T-helper 2 cell treated with Interferon-gamma antibody and Interleukin-4, amounts not matched to agents 5 μg/mL and 100 μg/mL, for 36 hours (primary cell): ENCODE data around the gene CCDC68.
"Not testable (repeated sequence)": the region's sequence is repeated elsewhere in the genome, so short reads cannot be mapped to it uniquely, and the experiment has no call there.

ENCODE experiments used
- DNase-seq: peaks from one replicate; pipeline ENCODE4 v3.0.0; 2021; ENCODE audit warnings: low spot score
- H3K27ac Mint-ChIP-seq: one replicate; pipeline ENCODE4 v1.8.0; 2021; ENCODE audit warnings: mild to moderate bottlenecking, mixed read lengths
- H3K27me3 Mint-ChIP-seq: one replicate; pipeline ENCODE4 v1.8.0; 2021; ENCODE audit warnings: low read depth, mixed read lengths
- H3K36me3 Mint-ChIP-seq: one replicate; pipeline ENCODE4 v1.8.0; 2021; ENCODE audit warnings: low read depth, mixed read lengths
- H3K4me1 Mint-ChIP-seq: one replicate; pipeline ENCODE4 v1.8.0; 2021; ENCODE audit warnings: low read depth, mixed read lengths
- H3K4me3 Mint-ChIP-seq: one replicate; pipeline ENCODE4 v1.8.0; 2022; ENCODE audit warnings: mild to moderate bottlenecking, moderate library complexity, mixed read lengths
- H3K9me3 Mint-ChIP-seq: one replicate; pipeline ENCODE4 v1.8.0; 2021; ENCODE audit warnings: mixed read lengths

Gene CCDC68

GRCh38 chr18:54975598-54975997 lies 16.3 kb upstream of the CCDC68 start:
- H3K27ac Mint-ChIP-seq, result no peak overlapping the region
- no peaks in the 10 kb centered on the region for H3K36me3 Mint-ChIP-seq
- H3K9me3 Mint-ChIP-seq, result no peaks in the 10 kb centered on the region
- DNase-seq, result no peak
- no peaks in the 10 kb centered on the region for H3K4me1 Mint-ChIP-seq
- no peak overlapping the region for H3K4me3 Mint-ChIP-seq
- peaks cover 6% of the 10 kb centered on the region for H3K27me3 Mint-ChIP-seq

- peaks cover 4% of the 10 kb centered on the region for H3K9me3 Mint-ChIP-seq
- no peaks in the 10 kb centered on the region for H3K36me3 Mint-ChIP-seq
- no peaks in the 10 kb centered on the region for H3K4me1 Mint-ChIP-seq
- no peak overlapping the region for H3K27ac Mint-ChIP-seq
- no peak overlapping the region for H3K4me3 Mint-ChIP-seq
- H3K27me3 Mint-ChIP-seq, result peaks cover 3% of the 10 kb centered on the region
- no peak for DNase-seq
These were observed 13.8 kb upstream of the CCDC68 start for GRCh38 chr18:54973046-54973445.

GRCh38 chr18:54968807-54969206 lies 9.5 kb upstream of the CCDC68 start:
- DNase-seq, result no peak
- Mint-ChIP-seq H3K27me3 (peaks cover 7% of the 10 kb centered on the region), H3K36me3 (no peaks in the 10 kb centered on the region), H3K9me3 (peaks cover 11% of the 10 kb centered on the region), H3K4me3 (no peak overlapping the region), H3K27ac (no peak overlapping the region), H3K4me1 (no peaks in the 10 kb centered on the region)

- H3K36me3 Mint-ChIP-seq, H3K27me3 Mint-ChIP-seq, DNase-seq, H3K4me1 Mint-ChIP-seq, H3K4me3 Mint-ChIP-seq, H3K27ac Mint-ChIP-seq: not testable (repeated sequence)
- peaks cover 11% of the 10 kb centered on the region for H3K9me3 Mint-ChIP-seq
These were observed 9.0 kb upstream of the CCDC68 start for GRCh38 chr18:54968237-54968636.

GRCh38 chr18:54967786-54968185 lies 8.5 kb upstream of the CCDC68 start:
- no peak for DNase-seq
- no peak overlapping the region for H3K4me3 Mint-ChIP-seq
- peaks cover 10% of the 10 kb centered on the region for H3K27me3 Mint-ChIP-seq
- no peak overlapping the region for H3K27ac Mint-ChIP-seq
- no peaks in the 10 kb centered on the region for H3K36me3 Mint-ChIP-seq
- no peaks in the 10 kb centered on the region for H3K4me1 Mint-ChIP-seq
- H3K9me3 Mint-ChIP-seq, result peaks cover 11% of the 10 kb centered on the region

- Mint-ChIP-seq H3K4me1 (no peaks in the 10 kb centered on the region), H3K9me3 (peaks cover 11% of the 10 kb centered on the region), H3K27me3 (peaks cover 30% of the 10 kb centered on the region), H3K27ac (no peak overlapping the region), H3K36me3 (no peaks in the 10 kb centered on the region), H3K4me3 (no peak overlapping the region)
- no peak for DNase-seq
These were observed 5.5 kb upstream of the CCDC68 start for GRCh38 chr18:54964741-54965140.

- Mint-ChIP-seq H3K27me3 (peaks cover 41% of the 10 kb centered on the region), H3K4me3 (no peak overlapping the region), H3K9me3 (peaks cover 7% of the 10 kb centered on the region), H3K36me3 (no peaks in the 10 kb centered on the region), H3K27ac (no peak overlapping the region), H3K4me1 (no peaks in the 10 kb centered on the region)
- DNase-seq, result no peak
These were observed 3.8 kb upstream of the CCDC68 start for GRCh38 chr18:54962919-54963645.

- Mint-ChIP-seq H3K36me3 (no peaks in the 10 kb centered on the region), H3K4me3 (no peak overlapping the region), H3K9me3 (peaks cover 3% of the 10 kb centered on the region), H3K27me3 (peaks cover 53% of the 10 kb centered on the region), H3K4me1 (no peaks in the 10 kb centered on the region), H3K27ac (no peak overlapping the region)
- no peak for DNase-seq
These were observed 2.6 kb upstream of the CCDC68 start for GRCh38 chr18:54961868-54962267.

GRCh38 chr18:54961016-54961423 lies 1.8 kb upstream of the CCDC68 start:
- Mint-ChIP-seq H3K36me3 (no peaks in the 10 kb centered on the region), H3K9me3 (peaks cover 2% of the 10 kb centered on the region), H3K4me1 (no peaks in the 10 kb centered on the region), H3K27ac (no peak overlapping the region), H3K4me3 (no peak overlapping the region), H3K27me3 (peaks cover 59% of the 10 kb centered on the region)
- no peak for DNase-seq

GRCh38 chr18:54960197-54960596 lies 936 bp upstream of the CCDC68 start:
- no peaks in the 10 kb centered on the region for H3K9me3 Mint-ChIP-seq
- H3K4me1 Mint-ChIP-seq, result no peaks in the 10 kb centered on the region
- H3K27ac Mint-ChIP-seq, result no peak overlapping the region
- H3K4me3 Mint-ChIP-seq, result no peak overlapping the region
- H3K36me3 Mint-ChIP-seq, result no peaks in the 10 kb centered on the region
- H3K27me3 Mint-ChIP-seq, result peaks cover 63% of the 10 kb centered on the region
- DNase-seq, result no peak

- Mint-ChIP-seq H3K27me3 (peaks cover 63% of the 10 kb centered on the region), H3K4me3 (no peak overlapping the region)
These were observed 1.3 kb downstream of the CCDC68 start for GRCh38 chr18:54957996-54958395.

GRCh38 chr18:54957296-54957832 lies 1.9 kb downstream of the CCDC68 start:
- H3K9me3 Mint-ChIP-seq, result no peaks in the 10 kb centered on the region
- H3K4me1 Mint-ChIP-seq, result no peaks in the 10 kb centered on the region
- H3K27me3 Mint-ChIP-seq, result peaks cover 63% of the 10 kb centered on the region
- DNase-seq, result no peak
- no peak overlapping the region for H3K4me3 Mint-ChIP-seq
- H3K36me3 Mint-ChIP-seq, result no peaks in the 10 kb centered on the region
- H3K27ac Mint-ChIP-seq, result no peak overlapping the region

More at GRCh38 chr18:54957996-54958395, 1.3 kb downstream of the CCDC68 start:
- no peak overlapping the region for H3K27ac Mint-ChIP-seq
- no peaks in the 10 kb centered on the region for H3K9me3 Mint-ChIP-seq
- no peaks in the 10 kb centered on the region for H3K36me3 Mint-ChIP-seq
- no peaks in the 10 kb centered on the region for H3K4me1 Mint-ChIP-seq
- DNase-seq, result no peak

GRCh38 chr18:54956506-54956905 lies 2.8 kb downstream of the CCDC68 start:
- Mint-ChIP-seq H3K36me3 (no peaks in the 10 kb centered on the region), H3K4me1 (no peaks in the 10 kb centered on the region), H3K4me3 (no peak overlapping the region), H3K27ac (no peak overlapping the region), H3K9me3 (no peaks in the 10 kb centered on the region), H3K27me3 (peaks cover 58% of the 10 kb centered on the region)
- DNase-seq, result no peak

GRCh38 chr18:54952026-54952425 lies 7.2 kb downstream of the CCDC68 start:
- no peak overlapping the region for H3K27ac Mint-ChIP-seq
- no peaks in the 10 kb centered on the region for H3K36me3 Mint-ChIP-seq
- peaks cover 1% of the 10 kb centered on the region for H3K4me1 Mint-ChIP-seq
- DNase-seq, result no peak
- no peaks in the 10 kb centered on the region for H3K9me3 Mint-ChIP-seq
- peaks cover 38% of the 10 kb centered on the region for H3K27me3 Mint-ChIP-seq
- no peak overlapping the region for H3K4me3 Mint-ChIP-seq

- H3K36me3 Mint-ChIP-seq, result no peaks in the 10 kb centered on the region
- no peak overlapping the region for H3K4me3 Mint-ChIP-seq
- H3K27me3 Mint-ChIP-seq, result peaks cover 30% of the 10 kb centered on the region
- no peaks in the 10 kb centered on the region for H3K9me3 Mint-ChIP-seq
- H3K4me1 Mint-ChIP-seq, result peaks cover 14% of the 10 kb centered on the region
- no peak for DNase-seq
- H3K27ac Mint-ChIP-seq, result no peak overlapping the region
These were observed 9.0 kb downstream of the CCDC68 start for GRCh38 chr18:54950221-54950620.
